ENCODE results near the gene GLRB. TPM values are rescaled to one million over a fixed set of nuclear protein-coding genes. Genes with fewer than 3 reads are reported as not detected.

GLRB gene
- total RNA-seq, 1 experiment from 2014 or later = 0.70 TPM

GRCh38 chr4:157052429-157053040 is 23.4 kb upstream of the GLRB start:
- H2AK5ac ChIP-seq (ENCODE audit: insufficient read length, low read length) = no peak overlapping the region
- no peak overlapping the region for H3K23ac ChIP-seq (ENCODE audit: insufficient read length, low read depth, low read length)
- H3K4me2 ChIP-seq (ENCODE audit: insufficient read depth, insufficient read length, low read length) = no peak overlapping the region
- H3K4ac ChIP-seq (ENCODE audit: low read depth, low read length) = no peak overlapping the region
- DNase-seq = peak; percentile 52
- no peaks in the 10 kb centered on the region for H3K23me2 ChIP-seq (ENCODE audit: insufficient read length, low read depth, low read length, poor library complexity, severe bottlenecking)
- no peak overlapping the region; the same call in 1 of the 2 replicates for H3K14ac ChIP-seq (ENCODE audit: insufficient read depth, low read length)
- no peaks in the 10 kb centered on the region for H4K20me1 ChIP-seq (ENCODE audit: control insufficient read depth, insufficient read depth, insufficient read length)
- no peak for TF ChIP-seq CTCF (conservative IDR thresholded peaks at IDR 0.05)
- peaks cover 6 to 21% of the 10 kb centered on the region in 2 experiments for H3K4me1 Mint-ChIP-seq
- H4K5ac ChIP-seq (ENCODE audit: insufficient read length, low read depth, low read length) = no peak overlapping the region
- no peak overlapping the region for H2AFZ ChIP-seq (ENCODE audit: low read length)
- H3T11ph ChIP-seq (ENCODE audit: low read length) = no peak overlapping the region
- H3K18ac ChIP-seq (ENCODE audit: insufficient read length, low read depth, low read length) = no peak overlapping the region
- H3K27ac Mint-ChIP-seq = no peak overlapping the region
- H3K27me3 Mint-ChIP-seq (ENCODE audit: low read depth) = no peaks in the 10 kb centered on the region
- H3K9me3 Mint-ChIP-seq = no peaks in the 10 kb centered on the region; a peak in 1 of 5 replicates
- H3K9me3 ChIP-seq (ENCODE audit: control insufficient read depth, low read depth, low read length) = no peaks in the 10 kb centered on the region
- H3K27me3 ChIP-seq (ENCODE audit: insufficient read depth, low read length) = no peaks in the 10 kb centered on the region
- H2BK15ac ChIP-seq (ENCODE audit: low read depth, low read length) = no peak overlapping the region
- no peak overlapping the region for H2BK120ac ChIP-seq (ENCODE audit: low read depth, low read length, poor library complexity, severe bottlenecking)
- no peak overlapping the region for H4K91ac ChIP-seq (ENCODE audit: insufficient read length, low read depth, low read length)
- no peaks in the 10 kb centered on the region for H3K36me3 Mint-ChIP-seq (ENCODE audit: insufficient read depth in 1 of 3, low read depth in 3 of 3)
- no peak overlapping the region for H2BK5ac ChIP-seq (ENCODE audit: insufficient read length, low read length)
- H3K9ac ChIP-seq (ENCODE audit: extremely low read depth, insufficient read length, low read length) = no peak overlapping the region
- H2BK20ac ChIP-seq (ENCODE audit: low read depth, low read length, poor library complexity, severe bottlenecking) = no peak overlapping the region
- no peaks in the 10 kb centered on the region for H3K79me1 ChIP-seq (ENCODE audit: insufficient read depth, low read depth, low read length, poor library complexity, severe bottlenecking)
- no peak overlapping the region for H3K4me3 Mint-ChIP-seq
- H3K4me1 ChIP-seq (ENCODE audit: insufficient read depth, low read length) = no peaks in the 10 kb centered on the region; the same call in 1 of the 2 replicates
- H4K8ac ChIP-seq (replicated peaks; ENCODE audit: insufficient read length, low read depth, low read length) = no peak overlapping the region
- H3K79me2 ChIP-seq (ENCODE audit: insufficient read depth, low read length) = no peaks in the 10 kb centered on the region
- no peak overlapping the region for H3K27ac ChIP-seq (ENCODE audit: insufficient read length, low read depth, low read length)
- WGBS (ENCODE audit: extremely low coverage, insufficient read length, low lambda C conversion rate) = no CpG with 5 or more reads among the region's 11 CpGs
- no peak overlapping the region for H3K56ac ChIP-seq (ENCODE audit: insufficient read length, low read depth, low read length)
- no peak overlapping the region for H2BK12ac ChIP-seq (ENCODE audit: insufficient read length, low read depth, low read length)

Data from H9 (cell line).